Activated T-helper 2 cell treated with anti-CD3 and anti-CD28 coated beads, Interferon-gamma antibody, Interleukin-2, Interleukin-4, amounts not matched to agents 10 μg/mL and 5 μg/mL and 100 μg/mL, durations not matched to agents 14 hours and 24 hours and 36 hours (primary cell): Measurements from ENCODE around the gene SPTB. TPM values are rescaled to one million over a fixed set of nuclear protein-coding genes. Genes with fewer than 3 reads are reported as not detected.

Experiments used
- DNase-seq: peaks from one replicate; pipeline ENCODE4 v3.0.0; 2021; ENCODE audit warnings: low spot score
- H3K27ac Mint-ChIP-seq: one replicate; pipeline ENCODE4 v1.8.0; 2021; ENCODE audit warnings: mixed read lengths
- H3K27me3 Mint-ChIP-seq: one replicate; pipeline ENCODE4 v1.8.0; 2021; ENCODE audit warnings: low read depth, mixed read lengths
- H3K36me3 Mint-ChIP-seq: one replicate; pipeline ENCODE4 v1.8.0; 2021; ENCODE audit warnings: low read depth, mixed read lengths
- H3K4me1 Mint-ChIP-seq: one replicate; pipeline ENCODE4 v1.8.0; 2021; ENCODE audit warnings: low read depth, mixed read lengths
- H3K4me3 Mint-ChIP-seq: one replicate; pipeline ENCODE4 v1.8.0; 2021; ENCODE audit warnings: low read depth, mild to moderate bottlenecking, moderate library complexity, mixed read lengths
- H3K9me3 Mint-ChIP-seq: one replicate; pipeline ENCODE4 v1.8.0; 2021; ENCODE audit warnings: mixed read lengths
- intact Hi-C: fragments of 100-400 bp; cut with micrococcal nuclease; formaldehyde crosslinking; loops from one replicate; pipeline ENCODE4 v1.15.1; 2023
- total RNA-seq: library from RNA; stranded (reverse); gene quantifications from 2 replicates; pipeline ENCODE4 v1.2.3, GENCODE V29; 2022

Gene SPTB
- total RNA-seq, 1 donor from 2014 or later: 0.05 TPM

GRCh38 chr14:64761441-64762043 lies 118.2 kb downstream of the SPTB start:
- Mint-ChIP-seq H3K36me3 (no peaks in the 10 kb centered on the region), H3K4me3 (no peak overlapping the region), H3K9me3 (no peaks in the 10 kb centered on the region), H3K27me3 (peaks cover 16% of the 10 kb centered on the region), H3K4me1 (peaks cover 16% of the 10 kb centered on the region), H3K27ac (no peak overlapping the region)
- intact Hi-C loops: loop anchor here (5.0 kb wide), 1 partner anchor 131 kb away; no protein-coding TSS in a partner anchor
- no peak for DNase-seq

DNA sequence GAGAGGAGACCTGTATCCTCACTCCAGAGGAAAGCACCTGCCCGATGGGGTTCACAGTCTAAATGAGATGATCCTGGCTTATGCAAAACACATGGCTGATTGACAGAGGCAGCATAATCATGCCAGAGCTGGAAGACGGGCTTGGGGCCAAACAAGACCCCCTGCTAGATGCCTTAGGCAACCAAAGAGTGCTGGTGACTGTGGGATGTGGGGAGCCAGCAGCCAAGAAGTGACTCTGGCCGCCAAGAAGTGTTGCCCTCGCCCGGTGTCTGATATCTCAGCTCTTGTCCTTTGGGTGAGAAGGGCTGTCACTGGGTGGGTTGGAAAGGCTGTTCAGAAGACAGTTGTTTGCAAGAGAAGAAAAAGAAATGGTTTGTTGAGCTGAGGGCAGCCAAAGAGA lies 118.8 kb downstream of the SPTB start:
- no peak overlapping the region for H3K4me3 Mint-ChIP-seq
- DNase-seq: no peak
- H3K27me3 Mint-ChIP-seq: peaks cover 16% of the 10 kb centered on the region
- no peaks in the 10 kb centered on the region for H3K9me3 Mint-ChIP-seq
- intact Hi-C loops: loop anchor here (5.0 kb wide), 1 partner anchor 131 kb away; no protein-coding TSS in a partner anchor
- H3K36me3 Mint-ChIP-seq: no peaks in the 10 kb centered on the region
- peaks cover 16% of the 10 kb centered on the region for H3K4me1 Mint-ChIP-seq
- no peak overlapping the region for H3K27ac Mint-ChIP-seq

DNA sequence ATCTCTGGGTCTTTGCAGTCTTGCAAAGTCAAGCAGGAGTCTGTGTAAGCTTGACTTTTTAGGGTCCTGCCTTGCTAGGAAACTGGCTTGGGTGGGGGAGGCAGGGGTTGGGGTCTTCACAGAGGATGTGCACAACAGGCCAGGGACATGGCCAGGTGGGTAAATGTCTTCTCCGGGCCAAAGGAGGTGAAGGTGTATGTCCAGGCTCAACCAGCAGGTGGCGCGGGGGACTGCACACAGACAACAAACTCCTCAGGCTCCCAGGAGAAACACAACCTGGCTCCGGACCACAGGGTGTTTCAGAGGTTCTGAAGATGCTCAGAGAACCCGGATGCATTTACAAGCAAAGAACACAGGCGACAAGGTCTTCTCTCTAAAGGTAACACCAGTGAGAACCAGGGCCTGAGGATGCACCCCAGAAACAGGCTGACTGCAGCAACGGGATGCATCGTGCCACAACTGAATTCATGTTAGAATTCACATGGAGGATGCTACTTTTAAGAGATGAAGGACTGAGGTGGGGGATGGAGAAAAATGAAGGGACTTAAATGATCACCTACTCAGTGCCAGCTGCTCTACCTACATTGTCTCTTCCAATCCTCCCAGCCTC lies 119.5 kb downstream of the SPTB start:
- no peaks in the 10 kb centered on the region for H3K36me3 Mint-ChIP-seq
- H3K27me3 Mint-ChIP-seq: peaks cover 16% of the 10 kb centered on the region
- DNase-seq: peak; percentile 42
- intact Hi-C loops: loop anchor here (5.0 kb wide), 1 partner anchor 132 kb away; no protein-coding TSS in a partner anchor
- H3K27ac Mint-ChIP-seq: no peak overlapping the region
- no peaks in the 10 kb centered on the region for H3K9me3 Mint-ChIP-seq
- peaks cover 19% of the 10 kb centered on the region for H3K4me1 Mint-ChIP-seq
- no peak overlapping the region for H3K4me3 Mint-ChIP-seq

GRCh38 chr14:64759555-64759938 lies 120.2 kb downstream of the SPTB start:
- Mint-ChIP-seq H3K36me3 (no peaks in the 10 kb centered on the region), H3K27ac (no peak overlapping the region), H3K4me3 (no peak overlapping the region), H3K4me1 (peaks cover 25% of the 10 kb centered on the region), H3K27me3 (peaks cover 16% of the 10 kb centered on the region), H3K9me3 (no peaks in the 10 kb centered on the region)
- DNase-seq: no peak
- intact Hi-C loops: no loop called here

DNA sequence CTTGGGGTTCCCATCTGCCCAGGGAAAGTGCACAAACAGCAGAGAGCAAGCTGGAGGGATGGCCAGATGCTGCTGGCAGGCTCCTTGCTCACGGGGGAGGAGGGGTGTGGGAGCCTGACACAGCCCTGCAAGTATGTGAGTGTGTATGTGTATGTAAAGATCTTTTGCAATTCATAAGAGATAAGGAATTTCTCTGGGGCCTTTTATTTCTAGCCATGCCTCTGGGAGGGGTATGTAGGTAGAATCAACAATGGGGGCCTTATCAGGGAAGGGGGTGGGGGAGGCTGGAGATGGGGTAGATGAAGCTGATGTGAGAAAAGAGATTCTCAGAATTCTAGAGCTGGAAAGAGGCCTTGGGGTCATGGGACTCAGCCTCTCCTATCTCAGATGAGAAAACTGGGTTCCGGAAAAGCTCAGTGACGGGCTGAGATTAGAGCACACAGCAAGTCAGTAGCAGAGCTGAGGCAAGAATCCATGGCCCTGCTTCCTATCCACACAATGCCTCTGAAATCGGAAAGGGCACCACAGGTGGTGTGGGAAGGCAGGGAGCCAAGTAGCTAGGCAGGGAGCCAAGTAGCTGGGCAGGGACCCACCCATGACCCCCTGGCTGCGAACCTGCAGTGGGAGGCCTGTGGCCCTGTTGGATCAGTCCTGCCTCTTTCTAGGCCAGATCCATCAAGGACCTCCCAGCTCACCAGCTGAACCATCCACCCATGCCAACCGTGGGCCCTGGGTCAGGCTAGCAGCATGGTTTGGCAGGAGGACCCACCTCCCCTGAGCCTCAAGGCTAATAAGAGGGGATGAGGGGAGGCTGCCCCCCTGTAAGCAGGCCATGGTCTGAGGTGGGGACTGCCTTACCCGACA lies 120.8 kb downstream of the SPTB start:
- intact Hi-C loops: no loop called here
- peaks cover 16% of the 10 kb centered on the region for H3K27me3 Mint-ChIP-seq
- DNase-seq: no peak
- no peaks in the 10 kb centered on the region for H3K9me3 Mint-ChIP-seq
- H3K4me3 Mint-ChIP-seq: no peak overlapping the region
- H3K27ac Mint-ChIP-seq: no peak overlapping the region
- no peaks in the 10 kb centered on the region for H3K36me3 Mint-ChIP-seq
- H3K4me1 Mint-ChIP-seq: peaks cover 22% of the 10 kb centered on the region

- Mint-ChIP-seq H3K4me1 (peaks cover 19% of the 10 kb centered on the region), H3K4me3 (no peak overlapping the region)
- intact Hi-C loops: no loop called here
Observed at GRCh38 chr14:64758025-64758521, 121.6 kb downstream of the SPTB start.

GRCh38 chr14:64757601-64758000 lies 122.1 kb downstream of the SPTB start:
- Mint-ChIP-seq H3K4me1 (peaks cover 19% of the 10 kb centered on the region), H3K27me3 (peaks cover 16% of the 10 kb centered on the region), H3K36me3 (no peaks in the 10 kb centered on the region), H3K4me3 (no peak overlapping the region), H3K9me3 (no peaks in the 10 kb centered on the region), H3K27ac (no peak overlapping the region)
- DNase-seq: no peak
- intact Hi-C loops: no loop called here

More at GRCh38 chr14:64758025-64758521, 121.6 kb downstream of the SPTB start:
- Mint-ChIP-seq H3K27ac (no peak overlapping the region), H3K27me3 (peaks cover 17% of the 10 kb centered on the region), H3K9me3 (no peaks in the 10 kb centered on the region), H3K36me3 (no peaks in the 10 kb centered on the region)
- no peak for DNase-seq

DNA sequence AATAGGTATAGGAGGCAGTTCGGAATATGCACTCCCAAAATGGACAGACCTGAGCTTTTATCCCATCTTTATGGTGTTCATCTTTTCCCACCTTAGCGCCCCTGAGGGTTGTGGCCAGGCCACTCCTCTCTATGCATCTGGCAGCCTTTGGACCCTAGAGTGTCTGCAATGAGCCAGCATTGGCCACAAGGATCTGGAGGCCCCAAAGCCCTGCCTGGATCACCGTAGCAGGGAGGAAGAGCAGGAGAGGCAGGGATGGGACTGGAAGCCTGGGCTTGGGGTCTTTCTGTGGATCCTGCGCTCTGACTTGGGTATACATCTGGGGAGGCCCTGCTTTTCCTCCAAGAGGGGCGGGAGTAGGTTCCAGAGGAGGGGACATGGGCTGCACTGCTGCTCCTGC lies 123.0 kb downstream of the SPTB start:
- Mint-ChIP-seq H3K9me3 (no peaks in the 10 kb centered on the region), H3K27me3 (peaks cover 12% of the 10 kb centered on the region), H3K4me3 (no peak overlapping the region), H3K27ac (no peak overlapping the region), H3K36me3 (no peaks in the 10 kb centered on the region), H3K4me1 (peaks cover 16% of the 10 kb centered on the region)
- DNase-seq: no peak
- intact Hi-C loops: no loop called here

- Mint-ChIP-seq H3K4me3 (no peak overlapping the region), H3K4me1 (peaks cover 15% of the 10 kb centered on the region), H3K27ac (no peak overlapping the region), H3K36me3 (no peaks in the 10 kb centered on the region), H3K27me3 (peaks cover 4% of the 10 kb centered on the region), H3K9me3 (no peaks in the 10 kb centered on the region)
- intact Hi-C loops: no loop called here
- DNase-seq: peak; percentile 30
Observed at GRCh38 chr14:64755781-64756221, 123.9 kb downstream of the SPTB start.

DNA sequence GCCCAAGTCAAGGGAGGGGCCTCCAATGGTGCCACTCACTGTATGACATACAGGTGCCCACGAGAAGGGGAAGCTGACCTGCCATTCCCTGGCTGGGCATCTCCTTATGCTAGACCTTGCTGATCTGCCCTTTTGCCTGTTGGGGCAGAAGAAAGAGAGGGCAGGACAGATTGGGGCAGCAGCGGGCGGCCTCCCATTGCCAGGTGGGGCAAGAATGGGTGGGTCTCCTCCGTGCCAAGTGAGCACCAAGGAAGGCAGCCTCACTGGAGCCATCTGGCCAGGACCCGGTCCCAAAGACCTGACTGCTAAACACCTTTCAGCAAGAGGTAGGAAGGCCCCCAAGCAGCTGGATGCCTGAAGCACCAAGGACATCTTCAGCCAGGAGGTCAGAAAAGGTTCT lies 125.0 kb downstream of the SPTB start:
- DNase-seq: no peak
- intact Hi-C loops: no loop called here
- Mint-ChIP-seq H3K27ac (no peak overlapping the region), H3K36me3 (no peaks in the 10 kb centered on the region), H3K9me3 (no peaks in the 10 kb centered on the region), H3K27me3 (peaks cover 2% of the 10 kb centered on the region), H3K4me3 (no peak overlapping the region), H3K4me1 (peaks cover 15% of the 10 kb centered on the region)

- no peak for DNase-seq
- Mint-ChIP-seq H3K36me3 (no peaks in the 10 kb centered on the region), H3K4me3 (no peak overlapping the region), H3K27me3 (peaks cover 2% of the 10 kb centered on the region), H3K4me1 (peaks cover 15% of the 10 kb centered on the region), H3K27ac (no peak overlapping the region), H3K9me3 (no peaks in the 10 kb centered on the region)
- intact Hi-C loops: no loop called here
Observed at GRCh38 chr14:64753999-64754398, 125.7 kb downstream of the SPTB start.

DNA sequence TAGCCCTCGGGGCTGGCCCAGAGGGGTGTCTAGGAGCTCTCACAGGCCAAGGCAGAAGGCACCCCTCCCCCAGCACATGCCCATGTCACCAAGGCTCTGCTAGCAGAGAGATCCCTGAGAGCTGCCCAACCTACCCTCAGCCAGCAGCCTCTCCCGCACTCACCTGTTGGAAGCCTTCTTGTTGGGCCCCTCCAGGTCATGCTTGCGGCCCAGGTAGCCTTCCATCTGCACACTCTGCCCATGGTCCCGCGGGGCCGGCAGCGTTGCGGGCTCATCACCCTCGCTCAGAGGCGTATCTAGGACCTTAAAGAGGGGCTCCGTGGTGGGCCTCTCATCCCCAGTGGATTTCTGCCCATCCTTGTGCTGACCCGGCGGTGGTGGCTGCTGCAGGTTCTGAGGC lies 126.3 kb downstream of the SPTB start:
- Mint-ChIP-seq H3K27ac (no peak overlapping the region), H3K4me1 (peaks cover 15% of the 10 kb centered on the region), H3K4me3 (no peak overlapping the region), H3K9me3 (no peaks in the 10 kb centered on the region), H3K27me3 (peaks cover 2% of the 10 kb centered on the region), H3K36me3 (no peaks in the 10 kb centered on the region)
- DNase-seq: no peak
- intact Hi-C loops: no loop called here

- Mint-ChIP-seq H3K36me3 (no peaks in the 10 kb centered on the region), H3K9me3 (no peaks in the 10 kb centered on the region), H3K4me3 (no peak overlapping the region), H3K27me3 (peaks cover 2% of the 10 kb centered on the region), H3K4me1 (peaks cover 15% of the 10 kb centered on the region), H3K27ac (no peak overlapping the region)
- intact Hi-C loops: no loop called here
- DNase-seq: no peak
Observed at GRCh38 chr14:64752909-64753308, 126.8 kb downstream of the SPTB start.
